ENCODE measurements around the gene DHFR2. TPM values are rescaled to one million over a fixed set of nuclear protein-coding genes. Genes with fewer than 3 reads are reported as not detected.
"Not testable (repeated sequence)": the region's sequence is repeated elsewhere in the genome, so short reads cannot be mapped to it uniquely, and the experiment has no call there.

DHFR2 gene
- 7.9 and 9.2 TPM in 2 replicates for total RNA-seq

GRCh38 chr3:94062513-94063404 is at the start of gene DHFR2, which contains the start of gene NSUN3:
TSS of gene DHFR2 (minus strand) at chr3:94062916. CDS start at chr3:94061511, 1,405 bp downstream.
TSS of gene NSUN3 (plus strand) at chr3:94063061. CDS start at chr3:94063127, 66 bp downstream.
- intact Hi-C loops (cut with micrococcal nuclease), result loop anchor here (1.0 to 2.0 kb wide), 5 partner anchors 10 to 82 kb away; partner anchors contain the start of gene ARL13B

- intact Hi-C loops (cut with micrococcal nuclease), result no loop called here
Observed at GRCh38 chr3:94110854-94111253, 48.1 kb upstream of the DHFR2 start.

GRCh38 chr3:94110232-94110631 is 47.5 kb upstream of the DHFR2 start:
- intact Hi-C loops (cut with micrococcal nuclease), result not testable (repeated sequence)

GRCh38 chr3:94106268-94106667 is 43.6 kb upstream of the DHFR2 start:
- intact Hi-C loops (cut with micrococcal nuclease), result no loop called here

- intact Hi-C loops (cut with micrococcal nuclease), result loop anchor here (1.0 to 5.0 kb wide), 2 partner anchors 98 to 145 kb away; no protein-coding TSS in a partner anchor
Observed at GRCh38 chr3:94101860-94102259, 39.1 kb upstream of the DHFR2 start.

- intact Hi-C loops (cut with micrococcal nuclease), result no loop called here
Observed at GRCh38 chr3:94099311-94099710, 36.6 kb upstream of the DHFR2 start.

- intact Hi-C loops (cut with micrococcal nuclease), result no loop called here
Observed at GRCh38 chr3:94098452-94098851, 35.7 kb upstream of the DHFR2 start.

GRCh38 chr3:94095111-94095510 is 32.4 kb upstream of the DHFR2 start:
- intact Hi-C loops (cut with micrococcal nuclease), result no loop called here

GRCh38 chr3:94093151-94093550 is 30.4 kb upstream of the DHFR2 start:
- intact Hi-C loops (cut with micrococcal nuclease), result no loop called here

GRCh38 chr3:94092086-94092485 is 29.4 kb upstream of the DHFR2 start:
- intact Hi-C loops (cut with micrococcal nuclease), result no loop called here

GRCh38 chr3:94089126-94089525 is 26.4 kb upstream of the DHFR2 start:
- intact Hi-C loops (cut with micrococcal nuclease), result no loop called here

- intact Hi-C loops (cut with micrococcal nuclease), result no loop called here
Observed at GRCh38 chr3:94083261-94083660, 20.5 kb upstream of the DHFR2 start.

- intact Hi-C loops (cut with micrococcal nuclease), result no loop called here
Observed at GRCh38 chr3:94082391-94082937, 19.7 kb upstream of the DHFR2 start.

- intact Hi-C loops (cut with micrococcal nuclease), result no loop called here
Observed at GRCh38 chr3:94081884-94082283, 19.2 kb upstream of the DHFR2 start.

GRCh38 chr3:94080552-94080951 is 17.8 kb upstream of the DHFR2 start:
- intact Hi-C loops (cut with micrococcal nuclease), result not testable (repeated sequence)

- intact Hi-C loops (cut with micrococcal nuclease), result no loop called here
Observed at GRCh38 chr3:94076055-94076454, 13.3 kb upstream of the DHFR2 start.

GRCh38 chr3:94071713-94072284 is 9.1 kb upstream of the DHFR2 start:
- intact Hi-C loops (cut with micrococcal nuclease), result loop anchor here (1.0 kb wide), 1 partner anchor 8 kb away; the partner anchor contains the start of gene NSUN3

- intact Hi-C loops (cut with micrococcal nuclease), result no loop called here
Observed at GRCh38 chr3:94070341-94070911, 7.7 kb upstream of the DHFR2 start.

GRCh38 chr3:94069194-94069813 is 6.6 kb upstream of the DHFR2 start:
- intact Hi-C loops (cut with micrococcal nuclease), result loop anchor here (1.0 kb wide), 2 partner anchors 65 to 89 kb away; partner anchors contain the start of gene ARL13B

- intact Hi-C loops (cut with micrococcal nuclease), result no loop called here
Observed at GRCh38 chr3:94066506-94067500, 4.1 kb upstream of the DHFR2 start.
